ENCODE measurements around the gene PDGFA.

PDGFA gene

GRCh38 chr7:493661-494251 lies 25.9 kb downstream of the PDGFA start:
- no peak overlapping the region for H3K4me3 ChIP-seq (ENCODE audit: control insufficient read depth, low read depth, low read length)
- no peak for DNase-seq (ENCODE audit: low read depth)
- TF ChIP-seq CTCF (IDR thresholded peaks at IDR 0.05; ENCODE audit: control insufficient read depth, insufficient read depth, low read depth, low read length, missing control alignments), result no peak

- no peak for TF ChIP-seq CTCF (IDR thresholded peaks at IDR 0.05; ENCODE audit: control insufficient read depth, insufficient read depth, low read depth, low read length, missing control alignments)
- no peak overlapping the region for H3K4me3 ChIP-seq (ENCODE audit: control insufficient read depth, low read depth, low read length)
- no peak for DNase-seq (ENCODE audit: low read depth)
Observed at GRCh38 chr7:492714-493065, 27.0 kb downstream of the PDGFA start.

GRCh38 chr7:491958-492713 lies 27.5 kb downstream of the PDGFA start:
- DNase-seq (ENCODE audit: low read depth), result no peak
- TF ChIP-seq CTCF (IDR thresholded peaks at IDR 0.05; ENCODE audit: control insufficient read depth, insufficient read depth, low read depth, low read length, missing control alignments), result no peak
- no peak overlapping the region for H3K4me3 ChIP-seq (ENCODE audit: control insufficient read depth, low read depth, low read length)

- no peak for DNase-seq (ENCODE audit: low read depth)
- no peak overlapping the region for H3K4me3 ChIP-seq (ENCODE audit: control insufficient read depth, low read depth, low read length)
- no peak for TF ChIP-seq CTCF (IDR thresholded peaks at IDR 0.05; ENCODE audit: control insufficient read depth, insufficient read depth, low read depth, low read length, missing control alignments)
Observed at GRCh38 chr7:491292-491957, 28.2 kb downstream of the PDGFA start.

- TF ChIP-seq CTCF (IDR thresholded peaks at IDR 0.05; ENCODE audit: control insufficient read depth, insufficient read depth, low read depth, low read length, missing control alignments), result no peak
- H3K4me3 ChIP-seq (ENCODE audit: control insufficient read depth, low read depth, low read length), result no peak overlapping the region
- DNase-seq (ENCODE audit: low read depth), result no peak
Observed at GRCh38 chr7:490461-491291, 29.0 kb downstream of the PDGFA start.

- no peak for DNase-seq (ENCODE audit: low read depth)
- no peak overlapping the region for H3K4me3 ChIP-seq (ENCODE audit: control insufficient read depth, low read depth, low read length)
- TF ChIP-seq CTCF (IDR thresholded peaks at IDR 0.05; ENCODE audit: control insufficient read depth, insufficient read depth, low read depth, low read length, missing control alignments), result no peak
Observed at GRCh38 chr7:489876-490275, 29.8 kb downstream of the PDGFA start.

Data from AG09309 (cell line).